KMS-11 (cell line): ENCODE data around the gene RAB24.
A peak's percentile ranks its signal among the peaks of the same experiment; 100 is the strongest.

Source experiments
- H2AFZ ChIP-seq: fragments of 200-600 bp; sonication (generic); 2 replicates; pipeline ENCODE4 v1.6.1; 2016; ENCODE audit warnings: antibody characterized with exemption, mixed run types, low read depth
- H3K27ac ChIP-seq: fragments of 200-600 bp; sonication (generic); 2 replicates; pipeline ENCODE4 v1.6.1; 2016; ENCODE audit warnings: mild to moderate bottlenecking, mixed run types
- H3K27me3 ChIP-seq: fragments of 200-600 bp; sonication (generic); 2 replicates; pipeline ENCODE4 v1.6.1; 2017; ENCODE audit warnings: mild to moderate bottlenecking, low read depth, mixed run types, moderate library complexity; ENCODE audit not compliant: insufficient read depth
- H3K36me3 ChIP-seq: fragments of 200-600 bp; sonication (generic); 2 replicates; pipeline ENCODE4 v1.6.1; 2017; ENCODE audit warnings: mild to moderate bottlenecking, mixed run types; ENCODE audit not compliant: insufficient read depth
- H3K4me1 ChIP-seq: fragments of 200-600 bp; sonication (generic); 2 replicates; pipeline ENCODE4 v1.6.1; 2016; ENCODE audit warnings: mild to moderate bottlenecking, low read depth, mixed run types; ENCODE audit not compliant: poor library complexity, severe bottlenecking
- H3K4me2 ChIP-seq: fragments of 200-600 bp; sonication (generic); 2 replicates; pipeline ENCODE4 v1.7.0; 2016; ENCODE audit warnings: mild to moderate bottlenecking, mixed run types
- H3K4me3 ChIP-seq: fragments of 200-600 bp; sonication (generic); IDR thresholded peaks from 2 replicates; pipeline ENCODE4 v1.6.1; 2017; ENCODE audit warnings: low read depth, low read length, mixed read lengths; ENCODE audit not compliant: insufficient read depth
- H3K79me2 ChIP-seq: fragments of 200-600 bp; sonication (generic); 2 replicates; pipeline ENCODE4 v1.6.1; 2016; ENCODE audit warnings: low read depth, mixed run types; ENCODE audit not compliant: insufficient read depth
- H3K9ac ChIP-seq: fragments of 200-600 bp; sonication (generic); 2 replicates; pipeline ENCODE4 v1.6.1; 2016; ENCODE audit warnings: mild to moderate bottlenecking, mixed run types
- H4K20me1 ChIP-seq: fragments of 200-600 bp; sonication (generic); 2 replicates; pipeline ENCODE4 v1.6.1; 2016; ENCODE audit warnings: mild to moderate bottlenecking, mixed run types; ENCODE audit not compliant: insufficient read depth
- CTCF ChIP-seq: fragments of 200-600 bp; sonication (generic); conservative IDR thresholded peaks from 2 replicates; pipeline ENCODE4 v1.6.1; 2017; ENCODE audit warnings: low read depth, mild to moderate bottlenecking, antibody characterized with exemption, low read length, moderate library complexity, mixed read lengths

Gene RAB24

GRCh38 chr5:177336603-177337494 lies 33.3 kb upstream of the RAB24 start:
- Histone ChIP-seq H3K27me3 (no peaks in the 10 kb centered on the region), H2AFZ (no peak overlapping the region), H3K4me2 (no peak overlapping the region), H4K20me1 (no peaks in the 10 kb centered on the region), H3K27ac (no peak overlapping the region), H3K36me3 (no peaks in the 10 kb centered on the region), H3K4me3 (no peak overlapping the region), H3K79me2 (no peaks in the 10 kb centered on the region; the same call in 1 of the 2 replicates), H3K9ac (no peak overlapping the region), H3K4me1 (no peaks in the 10 kb centered on the region)
- TF ChIP-seq CTCF, result no peak

- H2AFZ ChIP-seq, result no peak overlapping the region
- H3K4me2 ChIP-seq, result no peak overlapping the region
- no peak overlapping the region for H3K9ac ChIP-seq
- TF ChIP-seq CTCF, result peak; percentile 29; the same call in 1 of the 2 replicates
- H3K36me3 ChIP-seq, result no peaks in the 10 kb centered on the region
- H3K27ac ChIP-seq, result no peak overlapping the region
- no peaks in the 10 kb centered on the region for H3K27me3 ChIP-seq
- no peaks in the 10 kb centered on the region for H3K4me1 ChIP-seq
- no peaks in the 10 kb centered on the region; the same call in 1 of the 2 replicates for H3K79me2 ChIP-seq
- H3K4me3 ChIP-seq, result no peak overlapping the region
- H4K20me1 ChIP-seq, result no peaks in the 10 kb centered on the region
Measured at GRCh38 chr5:177336112-177336511, 32.6 kb upstream of the RAB24 start.

- no peaks in the 10 kb centered on the region; the same call in 1 of the 2 replicates for H3K79me2 ChIP-seq
- no peaks in the 10 kb centered on the region for H3K36me3 ChIP-seq
- H3K27me3 ChIP-seq, result no peaks in the 10 kb centered on the region
- H3K4me3 ChIP-seq, result no peak overlapping the region
- no peaks in the 10 kb centered on the region for H4K20me1 ChIP-seq
- H3K4me2 ChIP-seq, result no peak overlapping the region
- no peak overlapping the region for H3K27ac ChIP-seq
- TF ChIP-seq CTCF, result no peak
- H3K4me1 ChIP-seq, result no peaks in the 10 kb centered on the region
- H3K9ac ChIP-seq, result no peak overlapping the region
- no peak overlapping the region for H2AFZ ChIP-seq
Measured at GRCh38 chr5:177335701-177336065, 32.2 kb upstream of the RAB24 start.

- Histone ChIP-seq H3K4me2 (no peak overlapping the region), H3K4me3 (no peak overlapping the region), H3K27ac (no peak overlapping the region), H3K9ac (no peak overlapping the region), H3K4me1 (no peaks in the 10 kb centered on the region), H2AFZ (no peak overlapping the region), H3K27me3 (no peaks in the 10 kb centered on the region), H3K36me3 (no peaks in the 10 kb centered on the region), H4K20me1 (no peaks in the 10 kb centered on the region), H3K79me2 (no peaks in the 10 kb centered on the region; the same call in 1 of the 2 replicates)
- TF ChIP-seq CTCF, result no peak
Measured at GRCh38 chr5:177334781-177335700, 31.5 kb upstream of the RAB24 start.
